ENCODE results near the gene KEAP1.

Gene KEAP1

DNA sequence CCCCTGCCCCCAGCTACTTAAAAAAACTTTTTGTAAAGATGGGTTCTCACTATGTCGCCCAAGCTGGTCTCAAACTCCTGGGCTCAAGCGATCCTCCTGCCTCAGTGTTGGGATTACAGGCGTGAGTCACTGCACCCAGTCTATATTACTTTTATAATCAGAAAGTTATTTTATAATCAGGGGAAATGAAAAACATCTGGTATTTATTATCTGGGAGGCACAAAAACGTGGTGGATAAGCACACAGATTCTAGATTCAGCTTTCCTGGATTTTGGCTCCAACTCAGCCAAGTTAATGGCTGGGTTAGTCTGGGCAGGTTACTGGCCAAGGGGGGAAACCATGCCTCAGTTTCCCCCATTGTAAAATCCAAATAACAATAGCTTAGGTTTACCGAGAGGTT lies 24.7 kb downstream of the KEAP1 start:
- H3K36me3 ChIP-seq: no peaks in the 10 kb centered on the region
- TF ChIP-seq, protein P1, sequence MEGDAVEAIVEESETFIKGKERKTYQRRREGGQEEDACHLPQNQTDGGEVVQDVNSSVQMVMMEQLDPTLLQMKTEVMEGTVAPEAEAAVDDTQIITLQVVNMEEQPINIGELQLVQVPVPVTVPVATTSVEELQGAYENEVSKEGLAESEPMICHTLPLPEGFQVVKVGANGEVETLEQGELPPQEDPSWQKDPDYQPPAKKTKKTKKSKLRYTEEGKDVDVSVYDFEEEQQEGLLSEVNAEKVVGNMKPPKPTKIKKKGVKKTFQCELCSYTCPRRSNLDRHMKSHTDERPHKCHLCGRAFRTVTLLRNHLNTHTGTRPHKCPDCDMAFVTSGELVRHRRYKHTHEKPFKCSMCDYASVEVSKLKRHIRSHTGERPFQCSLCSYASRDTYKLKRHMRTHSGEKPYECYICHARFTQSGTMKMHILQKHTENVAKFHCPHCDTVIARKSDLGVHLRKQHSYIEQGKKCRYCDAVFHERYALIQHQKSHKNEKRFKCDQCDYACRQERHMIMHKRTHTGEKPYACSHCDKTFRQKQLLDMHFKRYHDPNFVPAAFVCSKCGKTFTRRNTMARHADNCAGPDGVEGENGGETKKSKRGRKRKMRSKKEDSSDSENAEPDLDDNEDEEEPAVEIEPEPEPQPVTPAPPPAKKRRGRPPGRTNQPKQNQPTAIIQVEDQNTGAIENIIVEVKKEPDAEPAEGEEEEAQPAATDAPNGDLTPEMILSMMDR (IDR thresholded peaks at IDR 0.05): no peak

DNA sequence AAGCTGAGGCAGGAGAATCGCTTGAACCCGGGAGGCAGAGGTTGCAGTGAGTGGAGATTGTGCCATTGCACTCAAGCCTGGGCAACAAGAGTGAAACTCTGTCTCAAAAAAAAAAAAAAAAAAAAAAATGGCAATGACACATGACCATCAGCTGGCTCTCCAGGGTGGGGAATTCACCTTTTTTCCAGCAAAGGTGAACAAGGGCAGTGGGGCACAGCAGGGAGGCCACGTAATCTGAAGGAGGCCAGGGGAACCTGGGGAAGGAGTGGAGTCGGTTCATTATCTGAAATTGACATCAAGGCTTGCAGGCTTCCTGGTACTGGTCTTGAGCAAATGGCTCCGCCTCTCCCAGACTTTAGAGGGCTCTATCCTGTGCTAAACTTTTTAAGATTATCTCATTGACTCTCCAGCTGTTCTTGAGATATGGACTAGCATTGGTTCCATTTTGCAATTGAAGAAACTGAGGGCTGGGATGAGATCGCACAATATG lies 28.1 kb downstream of the KEAP1 start:
- H3K4me3 ChIP-seq (ENCODE audit: low read depth in 1 of 2, low read length in 1 of 2): no peak overlapping the region
- no peaks in the 10 kb centered on the region for H3K36me3 ChIP-seq
- H3K9me3 ChIP-seq: no peaks in the 10 kb centered on the region
- TF ChIP-seq, protein P1 (IDR thresholded peaks at IDR 0.05): no peak
- H3K27me3 ChIP-seq: peaks cover 21% of the 10 kb centered on the region
- H3K4me1 ChIP-seq (ENCODE audit: control insufficient read depth in 1 of 2, insufficient read depth in 1 of 2, low read depth in 1 of 2, low read length in 1 of 2): peaks cover 5 to 7% of the 10 kb centered on the region in 2 experiments
- H3K27ac ChIP-seq: no peak overlapping the region

More for the DNA sequence above, 24.7 kb downstream of the KEAP1 start:
- Histone ChIP-seq H3K4me3 (ENCODE audit: low read depth in 1 of 2, low read length in 1 of 2) (peak overlapping the region in 1 of 2 experiments; percentile 11), H3K27me3 (peaks cover 21% of the 10 kb centered on the region), H3K4me1 (ENCODE audit: control insufficient read depth in 1 of 2, insufficient read depth in 1 of 2, low read depth in 1 of 2, low read length in 1 of 2) (peaks cover 5 to 7% of the 10 kb centered on the region in 2 experiments), H3K27ac (no peak overlapping the region), H3K9me3 (no peaks in the 10 kb centered on the region)

DNA sequence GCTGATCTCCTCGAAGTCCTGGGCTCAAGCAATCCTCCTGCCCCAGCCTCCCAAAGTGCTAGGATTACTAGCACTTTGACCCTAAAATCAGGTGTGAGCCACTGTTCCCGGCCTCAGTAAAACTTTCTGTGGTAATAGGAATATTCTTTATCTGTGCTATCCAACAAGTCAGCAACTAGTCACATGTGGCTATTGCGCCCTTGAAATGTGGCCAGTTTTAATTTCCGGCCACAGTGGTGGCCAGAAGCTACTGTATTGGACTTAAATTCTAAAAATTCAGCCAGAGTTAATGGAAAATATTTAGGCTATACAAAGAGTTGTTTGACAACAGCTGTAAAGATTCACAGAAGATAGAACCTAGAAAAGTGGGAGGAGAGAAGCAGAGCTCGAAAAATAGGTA lies 30.0 kb downstream of the KEAP1 start:
- Histone ChIP-seq H3K27ac (no peak overlapping the region), H3K27me3 (peaks cover 4% of the 10 kb centered on the region), H3K4me1 (ENCODE audit: control insufficient read depth in 1 of 2, insufficient read depth in 1 of 2, low read depth in 1 of 2, low read length in 1 of 2) (no peaks in the 10 kb centered on the region), H3K4me3 (ENCODE audit: low read depth in 1 of 2, low read length in 1 of 2) (no peak overlapping the region), H3K36me3 (no peaks in the 10 kb centered on the region), H3K9me3 (no peaks in the 10 kb centered on the region)
- TF ChIP-seq, protein P1 (IDR thresholded peaks at IDR 0.05): no peak

DNA sequence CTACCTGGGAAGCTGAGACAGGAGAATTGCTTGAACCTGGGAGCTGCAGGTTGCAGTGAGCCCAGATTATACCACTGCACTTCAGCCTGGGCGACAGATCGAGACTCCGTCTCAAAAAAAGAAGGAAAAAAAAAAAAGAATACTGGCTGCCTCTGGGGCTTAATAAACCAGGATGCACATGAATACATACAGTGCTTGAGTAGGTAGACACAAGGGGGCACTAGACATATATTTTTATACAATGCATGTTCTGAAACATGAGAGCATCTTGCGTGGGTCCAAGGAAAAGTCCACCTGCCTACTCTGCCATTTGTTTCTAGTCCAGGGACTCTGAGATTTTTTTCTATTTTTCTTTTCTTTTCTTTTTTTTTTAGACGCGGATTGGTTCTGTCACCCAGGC lies 31.2 kb downstream of the KEAP1 start:
- Histone ChIP-seq H3K27me3 (no peaks in the 10 kb centered on the region), H3K9me3 (no peaks in the 10 kb centered on the region), H3K27ac (no peak overlapping the region), H3K36me3 (no peaks in the 10 kb centered on the region), H3K4me3 (ENCODE audit: low read depth in 1 of 2, low read length in 1 of 2) (no peak overlapping the region), H3K4me1 (ENCODE audit: control insufficient read depth in 1 of 2, insufficient read depth in 1 of 2, low read depth in 1 of 2, low read length in 1 of 2) (no peaks in the 10 kb centered on the region)
- TF ChIP-seq, protein P1 (IDR thresholded peaks at IDR 0.05): no peak

DNA sequence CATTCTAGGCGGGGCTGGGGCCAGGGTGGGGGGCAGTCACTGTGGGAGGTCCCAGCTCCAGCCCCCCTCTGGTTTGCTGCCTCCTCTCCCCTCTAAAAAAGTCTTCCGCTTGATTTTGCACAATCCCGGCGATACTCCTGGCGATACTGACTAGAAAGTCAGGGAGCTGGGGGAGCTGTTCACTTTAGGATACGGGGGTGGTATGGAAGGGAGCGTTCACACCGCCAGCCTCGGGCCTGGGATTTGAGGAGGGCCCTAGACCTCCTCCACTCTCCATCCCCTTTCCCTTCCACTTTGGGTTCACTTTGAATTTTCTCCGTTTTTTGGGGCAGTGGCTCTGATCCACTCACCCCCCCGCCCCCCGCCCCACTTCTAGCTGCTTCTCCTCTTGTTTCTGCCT lies 35.0 kb downstream of the KEAP1 start:
- TF ChIP-seq, protein P1 (IDR thresholded peaks at IDR 0.05): no peak
- Histone ChIP-seq H3K27ac (no peak overlapping the region), H3K9me3 (no peaks in the 10 kb centered on the region), H3K36me3 (no peaks in the 10 kb centered on the region), H3K4me1 (ENCODE audit: control insufficient read depth in 1 of 2, insufficient read depth in 1 of 2, low read depth in 1 of 2, low read length in 1 of 2) (no peaks in the 10 kb centered on the region), H3K4me3 (ENCODE audit: low read depth in 1 of 2, low read length in 1 of 2) (no peak overlapping the region), H3K27me3 (peaks cover 8% of the 10 kb centered on the region)
